GM10248 (cell line): ENCODE data around the gene PANK4.

Experiments used
- CTCF ChIA-PET: fragments of 300-600 bp; sonication (Branson Sonifier 250); formaldehyde crosslinking; extraction: SDS; loops from one replicate; lab custom pipeline; 2021; ENCODE audit warnings: antibody characterized with exemption; lab: Yijun Ruan, JAX
- POLR2A ChIA-PET: fragments of 350-650 bp; sonication (Branson Sonifier 250); formaldehyde crosslinking; extraction: SDS; loops from one replicate; lab custom pipeline; 2020; ENCODE audit warnings: antibody characterized with exemption; lab: Yijun Ruan, JAX
- DNase-seq: peaks from one replicate; pipeline ENCODE4 v3.0.0; 2012; ENCODE audit errors: extremely low spot score
- CTCF ChIP-seq: IDR thresholded peaks from 2 replicates; pipeline ENCODE4 v1.5.1; 2012; ENCODE audit warnings: mild to moderate bottlenecking, low read depth; ENCODE audit errors: extremely low read depth, missing control alignments, control extremely low read depth

The PANK4 gene

GRCh38 chr1:2496746-2497145, 29.6 kb downstream of the PANK4 start:
- TF ChIP-seq CTCF, result no peak
- ChIA-PET CTCF (no interaction called here), POLR2A (no interaction called here)
- DNase-seq, result no peak

- peak; percentile 64 for DNase-seq
- CTCF ChIA-PET, result no interaction called here
- no peak for TF ChIP-seq CTCF
- POLR2A ChIA-PET, result no interaction called here
These were observed 30.2 kb downstream of the PANK4 start for GRCh38 chr1:2496087-2496622.

- CTCF ChIA-PET, result no interaction called here
These were observed 30.9 kb downstream of the PANK4 start for GRCh38 chr1:2495546-2495945.

GRCh38 chr1:2495026-2495425, 31.4 kb downstream of the PANK4 start:
- ChIA-PET CTCF (no interaction called here), POLR2A (no interaction called here)
- no peak for TF ChIP-seq CTCF
- DNase-seq, result no peak

More at GRCh38 chr1:2495546-2495945, 30.9 kb downstream of the PANK4 start:
- DNase-seq, result no peak
- POLR2A ChIA-PET, result no interaction called here
- TF ChIP-seq CTCF, result no peak

GRCh38 chr1:2494323-2494693, 32.1 kb downstream of the PANK4 start:
- DNase-seq, result no peak
- no peak for TF ChIP-seq CTCF
- POLR2A ChIA-PET, result no interaction called here
- CTCF ChIA-PET, result no interaction called here

- DNase-seq, result no peak
- no peak for TF ChIP-seq CTCF
- ChIA-PET CTCF (no interaction called here), POLR2A (no interaction called here)
These were observed 32.6 kb downstream of the PANK4 start for GRCh38 chr1:2493691-2494322.
